ENCODE measurements around the gene ZKSCAN5.
"Not testable (repeated sequence)": the region's sequence is repeated elsewhere in the genome, so short reads cannot be mapped to it uniquely, and the experiment has no call there.

The ZKSCAN5 gene

DNA sequence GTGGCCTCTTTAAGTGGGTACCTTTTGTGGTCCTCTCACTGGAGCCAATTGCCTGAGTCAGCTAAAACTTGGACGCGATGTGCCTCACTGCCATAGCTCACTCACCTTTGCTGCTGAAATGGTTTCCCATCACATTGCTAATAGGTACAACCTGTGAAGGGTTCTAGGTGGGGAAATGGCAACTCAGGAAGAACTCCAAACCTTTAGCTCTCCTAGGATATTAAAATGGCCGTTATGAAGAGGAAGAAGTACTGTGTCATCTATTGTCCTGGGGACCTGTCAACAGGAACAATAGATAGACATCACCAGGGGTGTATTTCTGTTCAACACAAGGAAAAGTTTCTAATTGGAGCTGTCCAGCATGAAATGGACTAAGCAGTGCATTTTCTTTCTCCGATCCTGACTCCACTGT, 52.7 kb downstream of the ZKSCAN5 start:
- DNase-seq, result no peak

DNA sequence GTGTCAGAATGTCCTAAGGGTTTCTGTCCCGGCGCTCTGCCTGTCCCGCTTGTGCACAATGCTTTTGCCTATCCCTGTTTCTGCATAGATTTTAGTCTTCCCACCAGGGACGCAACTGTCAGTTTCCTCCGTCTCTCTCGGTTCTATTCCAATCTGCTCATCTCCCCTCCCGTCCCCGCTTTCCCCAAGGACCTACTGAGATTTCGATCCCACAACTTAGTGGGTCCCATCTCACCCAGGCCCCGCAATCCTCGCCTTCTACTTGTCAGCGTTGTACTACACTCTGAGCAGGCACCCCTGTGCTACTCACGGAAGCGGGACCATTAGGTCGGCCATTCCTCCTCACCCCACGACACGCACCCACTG, 53.5 kb downstream of the ZKSCAN5 start:
- DNase-seq, result no peak

DNA sequence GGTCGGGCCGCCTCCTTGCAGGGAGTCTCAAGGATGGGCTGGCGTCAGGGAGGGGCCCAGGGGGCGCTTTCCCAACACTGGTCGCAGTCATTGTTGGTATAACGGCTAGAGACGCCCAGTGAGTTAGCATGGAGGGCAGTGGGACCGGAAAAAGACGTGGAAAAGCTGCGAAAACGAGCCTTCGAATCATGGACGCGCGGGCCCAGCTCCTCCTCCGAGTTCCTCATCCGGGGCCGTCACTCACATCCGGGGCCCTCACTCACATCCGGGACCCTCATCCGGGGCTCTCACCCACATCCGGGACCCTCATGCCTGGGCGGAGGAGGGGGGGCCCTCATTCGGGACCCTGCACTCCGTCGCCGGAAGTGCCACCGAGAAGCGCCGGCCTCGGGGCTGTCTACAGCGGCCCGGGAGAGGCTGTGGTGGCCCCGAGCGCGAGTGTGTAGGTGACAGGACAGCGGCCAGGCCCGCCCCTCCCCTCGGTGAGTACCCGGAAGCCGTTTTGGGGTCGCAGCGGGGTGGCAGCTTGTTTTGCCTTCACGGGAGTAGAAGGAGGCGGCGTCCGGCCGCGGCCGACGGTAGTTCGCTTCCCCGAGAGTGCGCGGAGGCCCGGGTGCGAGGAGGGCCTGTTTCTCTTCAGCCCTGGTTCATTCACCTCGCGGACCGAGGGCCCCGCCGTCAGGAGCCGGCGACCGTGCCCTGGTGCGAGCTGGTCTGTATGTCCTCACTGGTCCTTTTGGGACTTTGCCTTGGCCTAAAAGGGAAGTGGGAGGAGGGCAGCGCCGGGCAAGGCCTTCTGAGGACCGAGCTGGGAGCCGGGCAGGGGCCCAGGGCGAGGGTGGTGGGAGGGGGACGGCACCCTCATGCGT, 54.1 kb downstream of the ZKSCAN5 start, which contains the start of gene ZNF655:
TSS of gene ZNF655 (plus strand) at position 337 of the 869 bp plus-strand sequence. CDS start 1,918 bp downstream, outside the sequence.
- DNase-seq, result peak; percentile 86

DNA sequence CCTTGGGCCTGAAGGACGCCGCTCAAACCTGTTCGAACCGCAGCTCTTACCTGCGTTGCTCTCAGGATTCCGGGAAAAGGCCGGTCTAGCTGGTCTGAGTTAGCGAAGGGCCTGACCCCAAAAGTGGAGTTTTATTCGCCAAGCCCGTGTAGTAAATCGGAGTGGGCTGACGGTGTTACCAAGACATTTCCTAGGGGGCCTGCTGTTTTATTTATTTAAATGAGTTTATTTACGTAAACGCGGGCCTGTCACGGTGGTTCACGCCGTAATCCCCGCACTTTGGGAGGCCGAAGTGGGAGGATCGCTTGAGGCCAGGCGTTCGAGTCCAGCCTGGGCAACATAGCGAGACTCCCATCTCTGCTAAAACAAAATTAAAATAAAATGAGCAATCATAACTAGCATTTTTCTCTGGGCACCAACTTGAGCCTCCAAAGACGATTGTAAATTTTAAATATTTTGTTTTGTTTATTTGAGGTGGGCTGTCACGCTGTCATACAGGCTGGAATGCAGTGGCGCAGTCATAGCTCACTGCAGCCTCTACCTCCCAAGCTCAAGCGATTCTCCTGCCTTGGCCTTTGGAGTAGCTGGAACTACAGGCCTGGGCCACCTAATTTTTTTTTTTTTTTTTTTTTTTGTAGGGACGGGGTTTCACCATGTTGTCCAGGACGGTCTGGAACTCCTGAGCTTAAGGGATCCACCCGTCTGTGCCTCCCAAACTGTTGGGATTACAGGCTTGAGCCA, 54.9 kb downstream of the ZKSCAN5 start:
- DNase-seq, result no peak

DNA sequence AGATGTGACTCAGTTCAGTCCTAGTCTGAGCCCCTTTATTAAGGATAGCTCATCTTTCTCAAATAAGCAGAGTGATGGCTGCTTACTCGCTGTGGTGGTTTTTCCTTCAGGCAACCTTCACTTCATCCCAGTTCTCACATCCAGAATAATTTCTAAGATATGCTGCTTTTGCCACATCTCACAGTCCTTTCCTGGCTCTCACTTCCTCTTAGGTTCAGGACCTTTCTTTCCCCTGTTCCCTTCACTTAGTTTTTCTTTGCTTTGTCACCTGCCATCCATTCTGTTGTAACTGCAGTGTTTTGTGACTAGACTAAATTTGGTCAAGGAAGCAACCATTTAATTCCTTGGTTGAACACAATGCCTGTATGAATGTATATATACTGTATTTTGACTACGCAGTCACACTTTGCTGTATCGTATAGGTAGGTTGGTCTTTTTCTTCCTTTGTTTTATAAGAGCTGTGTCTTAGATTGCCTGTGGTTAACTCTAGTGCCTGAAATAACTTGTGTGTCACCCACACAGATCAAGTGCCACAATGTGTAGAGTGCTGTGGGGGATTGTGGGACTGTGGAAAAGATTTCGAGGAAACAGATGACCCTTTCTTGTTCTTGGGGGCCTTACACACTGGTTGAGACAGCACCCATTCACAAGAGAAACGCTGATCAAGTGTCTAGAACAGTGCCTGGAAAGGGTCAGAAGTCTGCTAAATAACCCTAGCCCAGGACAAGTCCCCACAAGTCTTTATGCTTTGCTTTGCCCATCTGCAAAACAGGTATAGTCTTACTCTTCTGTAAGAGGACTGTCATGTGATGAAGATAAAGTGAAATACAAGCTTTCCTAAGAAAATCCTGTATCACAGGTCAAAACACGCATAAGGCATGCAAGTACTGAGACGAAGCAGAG, 56.6 kb downstream of the ZKSCAN5 start:
- no peak for DNase-seq

DNA sequence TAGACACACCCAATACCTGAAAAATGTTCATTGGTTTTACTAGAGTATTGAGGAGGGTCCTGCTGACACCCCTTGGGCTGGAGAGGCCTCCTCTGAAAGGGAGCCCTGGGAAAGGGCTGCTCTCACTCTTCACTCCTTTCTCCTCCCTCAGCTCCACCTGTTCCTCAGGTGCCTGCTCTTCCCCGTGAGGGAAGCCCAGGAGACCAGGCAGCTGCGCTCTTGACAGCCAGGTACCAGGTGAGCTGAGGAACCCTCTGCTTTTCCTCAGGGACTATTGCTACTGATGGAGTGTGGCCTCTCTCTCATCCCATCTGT, 57.2 kb downstream of the ZKSCAN5 start:
- no peak for DNase-seq

DNA sequence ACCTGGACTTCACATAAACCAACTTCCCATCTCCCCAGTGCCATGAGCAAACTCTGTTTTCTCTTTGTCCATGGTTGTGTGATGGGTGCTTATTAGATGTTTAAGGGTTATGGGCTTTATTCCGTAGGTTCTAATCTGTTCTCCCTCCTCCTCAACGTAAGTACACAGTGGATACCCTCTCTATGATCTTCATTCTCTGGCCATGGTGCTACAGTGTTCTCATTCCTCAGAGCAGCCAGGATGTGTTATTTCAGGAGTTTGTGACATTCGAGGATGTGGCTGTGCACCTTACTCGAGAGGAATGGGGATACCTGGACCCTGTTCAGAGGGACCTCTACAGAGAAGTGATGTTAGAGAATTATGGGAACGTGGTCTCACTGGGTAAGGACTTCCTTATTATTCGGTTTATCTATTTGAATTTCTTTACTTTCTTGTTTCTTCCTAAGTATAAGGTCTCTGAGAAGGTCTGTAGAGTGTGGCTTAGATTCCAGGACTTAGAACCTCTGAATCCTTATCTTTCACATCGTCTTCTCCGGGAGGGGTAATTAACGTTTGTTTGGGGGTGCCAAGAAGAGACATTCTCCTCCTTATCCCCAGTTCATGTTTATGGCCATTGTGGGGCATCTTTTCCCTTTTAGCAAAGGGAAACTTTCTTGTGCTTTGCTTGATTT, 57.8 kb downstream of the ZKSCAN5 start:
- no peak for DNase-seq

DNA sequence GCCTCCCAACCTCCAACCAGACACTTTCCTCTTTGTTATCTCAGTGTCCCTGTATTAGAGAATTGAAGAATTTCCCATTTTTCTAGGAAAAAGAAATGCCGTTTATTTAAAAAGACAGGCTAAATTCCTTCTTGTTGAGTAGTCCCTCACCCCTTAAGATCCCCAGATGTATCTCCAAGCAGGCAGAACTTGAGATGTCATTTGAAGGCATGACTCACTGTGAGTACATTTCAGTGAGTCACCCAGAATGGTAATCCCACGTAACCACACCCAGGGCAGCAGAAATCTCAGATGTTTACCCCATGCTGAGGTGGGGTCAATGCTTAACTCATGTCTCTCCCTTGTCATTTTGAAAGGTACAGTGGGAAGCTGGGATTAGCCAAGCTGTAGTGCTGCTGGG, 58.4 kb downstream of the ZKSCAN5 start:
- DNase-seq, result peak; percentile 37

DNA sequence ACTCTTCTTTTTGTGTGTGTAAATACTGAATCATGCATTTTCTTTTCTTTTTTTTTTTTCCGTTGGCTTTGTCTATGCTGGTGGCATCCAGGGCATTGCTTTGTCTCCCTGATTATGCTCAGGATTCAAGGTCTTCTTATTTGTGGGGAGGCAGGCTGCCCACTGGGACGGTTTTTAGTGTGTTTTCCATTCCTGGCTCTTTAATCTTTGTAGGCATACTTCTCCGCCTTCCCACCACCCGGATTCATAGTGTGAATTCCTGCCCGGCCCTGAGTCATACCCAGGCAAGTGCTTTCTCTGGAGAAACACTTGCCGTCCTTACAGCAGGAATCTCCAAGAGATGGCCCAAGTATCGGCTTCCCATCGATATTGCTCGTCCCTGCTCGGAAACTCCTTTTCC, 59.2 kb downstream of the ZKSCAN5 start:
- no peak for DNase-seq

DNA sequence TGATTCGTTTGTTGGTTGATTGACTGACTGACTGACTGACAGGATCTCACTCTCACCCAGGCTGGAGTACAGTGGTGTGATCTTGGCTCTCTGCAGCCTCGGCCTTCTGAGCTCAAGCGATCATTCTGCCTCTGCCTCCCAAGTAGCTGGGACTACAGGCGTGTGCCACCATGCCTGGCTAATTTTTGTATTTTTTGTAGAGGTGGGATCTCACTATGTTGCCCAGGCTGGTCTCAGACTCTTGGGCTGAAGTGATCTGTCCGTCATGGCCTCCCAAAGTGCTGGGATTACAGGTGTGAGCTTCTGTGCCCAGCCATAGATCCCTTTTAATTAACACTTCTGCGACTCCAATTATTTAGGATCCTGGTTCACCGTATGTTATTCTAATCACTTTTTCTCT, 64.3 kb downstream of the ZKSCAN5 start:
- DNase-seq, result not testable (repeated sequence)

DNA sequence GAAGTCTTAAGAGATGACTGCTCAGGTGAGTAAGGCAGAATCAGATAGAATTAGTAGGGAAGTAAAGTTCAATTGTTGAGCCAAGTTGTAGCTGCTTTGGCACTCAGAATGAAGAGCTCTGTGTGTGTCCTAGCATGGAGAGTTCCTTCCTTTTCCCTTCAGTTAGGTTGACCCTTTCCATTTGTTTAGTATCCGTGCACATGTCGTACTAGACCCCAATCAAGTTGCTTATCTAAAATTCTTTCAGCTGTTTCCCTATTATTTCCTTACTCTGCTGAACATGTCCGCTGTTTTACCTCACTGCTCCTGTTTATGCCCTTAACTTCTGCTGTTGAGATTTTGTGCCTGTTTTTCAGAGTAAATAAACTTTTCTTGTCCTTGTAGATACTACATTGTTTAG, 67.3 kb downstream of the ZKSCAN5 start:
- DNase-seq, result no peak

DNA sequence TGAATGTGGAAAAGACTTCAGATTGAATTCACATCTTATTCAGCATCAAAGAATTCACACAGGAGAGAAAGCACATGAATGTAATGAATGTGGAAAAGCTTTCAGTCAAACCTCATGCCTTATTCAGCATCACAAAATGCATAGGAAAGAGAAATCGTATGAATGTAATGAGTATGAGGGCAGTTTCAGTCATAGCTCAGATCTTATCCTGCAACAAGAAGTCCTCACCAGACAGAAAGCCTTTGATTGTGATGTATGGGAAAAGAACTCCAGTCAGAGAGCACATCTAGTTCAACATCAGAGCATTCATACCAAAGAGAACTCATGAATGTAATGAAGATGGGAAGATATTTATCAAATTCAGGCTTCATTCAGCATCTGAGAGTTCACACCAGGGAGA, 68.8 kb downstream of the ZKSCAN5 start:
- no peak for DNase-seq

DNA sequence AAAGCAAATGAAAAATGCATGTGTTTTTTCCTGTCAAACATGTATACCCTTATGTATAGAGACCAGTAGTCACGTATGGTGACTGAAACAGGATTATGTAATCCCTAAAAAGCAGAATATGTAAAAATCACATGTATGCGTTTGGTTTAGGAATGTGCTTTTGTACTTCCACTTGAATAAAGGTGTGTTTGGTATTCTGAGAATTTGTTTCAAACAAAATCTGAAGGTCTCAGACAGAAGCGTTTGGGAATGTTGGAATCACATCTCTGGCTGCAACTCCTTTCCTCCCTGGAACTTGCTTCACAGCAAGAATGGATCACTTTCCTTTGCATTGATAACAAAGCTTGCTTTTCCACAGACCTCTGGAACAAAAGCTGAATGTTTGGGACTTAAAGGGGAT, 71.8 kb downstream of the ZKSCAN5 start:
- DNase-seq, result no peak

DNA sequence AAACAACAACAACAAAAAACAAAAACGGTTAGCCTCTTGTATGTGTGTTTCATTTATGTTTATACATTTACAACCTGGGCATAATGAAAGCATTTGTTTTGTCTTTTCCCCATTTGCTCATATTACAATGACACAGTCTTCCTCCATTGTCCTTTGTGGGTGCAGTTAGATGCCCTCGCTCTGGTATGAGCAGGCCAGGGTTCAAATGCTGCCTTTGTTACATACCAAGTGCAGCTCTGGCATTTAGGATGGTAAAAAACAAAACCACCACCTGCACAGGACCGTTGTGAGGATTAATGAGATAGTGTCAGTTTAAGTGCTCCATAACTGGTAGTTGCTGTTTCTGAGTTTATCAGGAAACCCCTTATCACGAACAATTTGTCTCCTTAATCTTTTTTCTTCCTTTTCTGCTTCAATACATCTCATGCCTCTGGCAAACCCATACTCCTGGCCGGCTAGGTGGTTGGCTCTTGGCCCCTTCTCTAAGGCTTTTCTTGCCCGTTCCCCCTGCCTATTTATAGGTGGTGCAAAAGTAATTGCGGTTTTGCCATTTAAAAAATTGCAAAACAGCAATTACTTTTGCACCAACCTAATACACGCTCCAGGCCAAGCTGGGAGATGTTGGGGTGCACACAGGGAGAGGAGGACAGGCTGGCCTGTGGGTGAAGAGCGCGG, 75.0 kb downstream of the ZKSCAN5 start:
- DNase-seq, result no peak

DNA sequence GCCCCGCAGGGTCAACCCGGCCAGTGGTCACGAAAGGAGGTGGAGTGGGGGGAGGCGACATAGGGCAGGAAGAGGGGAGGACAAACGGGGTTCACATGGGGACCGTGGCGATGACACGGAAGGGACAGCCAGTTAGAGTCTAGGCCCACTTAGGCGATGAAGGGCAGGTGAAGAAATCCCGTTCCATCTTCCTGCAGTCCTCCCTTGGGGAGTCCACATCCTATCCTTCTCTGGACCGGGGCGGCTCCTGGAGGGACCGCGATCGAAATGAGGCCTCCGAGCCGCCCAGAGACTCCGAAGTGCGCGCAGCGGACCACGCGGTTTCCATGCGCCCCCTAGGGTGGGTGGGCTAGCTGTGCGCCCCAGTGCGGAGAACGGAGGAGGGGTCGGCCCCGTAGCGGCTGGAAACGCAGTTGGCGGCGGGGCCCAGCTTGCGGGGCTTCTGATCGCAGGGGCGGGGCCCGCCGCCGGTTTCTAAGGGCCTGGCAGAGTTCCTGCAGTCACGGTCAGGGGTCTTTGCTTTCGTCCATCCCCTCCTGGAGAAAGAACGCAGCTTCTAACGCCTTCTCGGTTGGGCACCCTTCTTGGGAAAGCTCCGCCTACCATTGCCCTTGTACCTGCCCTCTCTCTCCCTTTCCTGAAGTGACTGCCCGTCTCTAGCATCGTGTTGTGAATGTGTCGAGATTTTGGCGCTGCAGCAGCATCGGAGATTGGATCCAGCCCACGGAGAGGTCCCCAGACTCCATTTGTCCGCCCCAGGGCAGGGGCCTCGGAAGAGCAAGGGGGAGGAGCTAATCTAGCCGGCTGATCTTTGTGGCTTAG, 75.7 kb downstream of the ZKSCAN5 start:
- peak; percentile 47 for DNase-seq

DNA sequence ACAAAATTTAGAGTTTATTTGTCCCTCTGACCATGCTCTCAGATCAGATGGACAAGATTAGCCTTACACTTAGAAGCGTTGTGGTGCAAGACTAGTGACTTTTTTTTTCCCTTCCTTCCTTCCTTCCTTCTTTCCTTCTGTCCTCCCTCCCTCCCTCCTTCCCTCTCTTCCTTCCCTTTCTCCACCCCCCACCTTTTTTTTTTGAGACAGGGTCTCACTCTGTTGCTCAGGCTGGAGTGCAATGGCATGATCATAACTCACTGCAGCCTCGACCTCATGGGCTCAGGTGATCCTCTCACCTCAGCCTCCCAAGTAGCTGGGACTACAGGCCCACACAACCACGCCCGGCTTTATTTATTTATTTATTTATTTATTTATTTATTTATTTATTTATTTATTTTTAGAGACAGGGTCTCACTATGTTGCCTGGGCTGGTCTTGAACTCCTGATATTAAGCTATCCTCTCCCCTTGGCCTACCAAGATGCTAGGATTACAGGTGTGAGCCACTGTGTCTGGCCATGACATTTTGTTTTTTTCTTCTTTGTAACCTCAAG, 76.4 kb downstream of the ZKSCAN5 start:
- not testable (repeated sequence) for DNase-seq
